ENCODE results near the gene OAS2.
"Not testable (repeated sequence)": the region's sequence is repeated elsewhere in the genome, so short reads cannot be mapped to it uniquely, and the experiment has no call there.

The OAS2 gene

DNA sequence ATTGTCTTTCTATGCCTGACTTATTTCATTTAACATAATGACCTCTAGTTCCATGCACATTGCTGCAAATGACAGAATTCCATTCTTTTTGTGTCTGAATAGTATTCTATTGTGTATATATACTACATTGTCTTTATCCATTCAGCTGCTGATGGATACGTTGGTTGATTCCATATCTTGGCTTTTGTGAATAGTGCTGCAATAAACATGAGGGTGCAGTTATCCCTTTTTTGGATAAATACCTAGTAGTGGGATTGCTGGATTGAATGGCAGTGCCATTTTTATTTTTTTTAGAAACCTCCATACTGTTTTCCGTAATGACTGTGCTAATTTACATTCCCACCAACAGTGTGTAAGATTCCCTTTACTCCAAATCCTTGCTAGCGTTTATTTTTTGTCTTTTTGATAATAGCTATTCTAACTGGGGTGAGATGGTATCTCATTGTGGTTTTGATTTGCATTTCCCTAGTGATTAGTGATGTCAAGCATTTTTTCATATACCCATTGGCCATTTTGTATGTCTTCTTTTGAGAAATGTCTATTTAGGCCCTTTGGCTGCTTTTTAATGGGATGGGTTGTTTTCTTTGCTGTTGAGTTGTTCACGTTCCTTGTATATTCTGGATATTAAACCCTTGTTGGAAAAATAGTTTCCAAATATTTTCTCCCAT lies 2.3 kb downstream of the OAS2 start:
- in situ Hi-C loops (cut with MboI; ENCODE audit: low sequenced_read_pairs), result no loop called here

DNA sequence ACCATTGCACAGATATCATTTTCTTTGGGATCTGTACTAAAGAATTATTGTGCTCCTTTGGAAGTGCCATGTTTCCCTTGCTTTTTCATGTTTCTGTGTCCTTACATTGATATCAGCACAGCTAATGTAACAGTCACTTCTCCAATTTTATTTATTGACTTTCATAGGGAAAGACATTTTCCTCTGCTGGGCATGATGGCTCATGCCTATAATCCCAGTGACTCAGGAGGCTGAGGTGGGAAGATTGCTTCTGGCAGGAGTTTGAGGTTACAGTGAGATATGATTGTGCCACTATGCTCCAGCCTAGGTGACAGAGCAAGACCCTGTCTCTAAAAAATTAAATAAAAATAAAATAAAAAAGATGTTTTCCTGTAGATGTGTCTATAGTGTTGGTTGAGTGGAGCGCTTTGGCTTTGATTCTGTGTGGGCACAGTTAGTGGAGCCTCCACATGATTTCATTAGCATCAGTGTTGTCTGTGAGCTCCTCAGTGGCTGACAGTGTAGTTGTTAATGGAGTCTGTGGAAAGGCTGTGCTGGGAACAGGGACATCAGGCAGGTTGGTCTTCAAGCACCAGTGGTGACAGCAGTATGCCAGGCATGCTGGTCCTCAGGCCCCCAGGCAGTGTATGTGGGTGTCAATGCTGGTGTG lies 7.4 kb downstream of the OAS2 start:
- in situ Hi-C loops (cut with MboI; ENCODE audit: low sequenced_read_pairs), result no loop called here

DNA sequence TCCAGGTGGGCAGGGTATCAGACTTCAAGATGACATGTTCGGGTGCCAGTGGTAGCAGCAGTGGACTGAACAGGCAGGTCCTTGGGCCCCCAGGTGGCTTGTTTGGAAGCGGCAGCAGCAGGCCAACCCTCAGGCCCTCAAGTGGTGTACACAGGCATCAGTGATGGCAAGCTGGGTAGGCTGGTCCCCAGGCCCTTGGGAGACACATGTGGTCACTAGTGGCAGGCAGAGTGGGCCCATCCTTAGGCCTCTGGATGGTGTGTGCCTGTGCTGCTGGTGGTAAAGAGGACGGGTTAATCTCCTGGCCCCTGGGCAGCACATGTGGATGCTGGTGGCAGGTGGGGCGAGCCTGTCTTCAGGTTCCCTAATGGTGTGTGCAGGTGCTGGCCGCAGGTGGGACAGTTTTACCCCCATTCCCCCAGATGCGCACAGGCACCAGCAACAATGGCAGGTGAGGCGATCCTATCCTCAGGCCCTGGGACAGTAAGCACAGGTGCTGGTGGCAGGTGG lies 8.0 kb downstream of the OAS2 start:
- in situ Hi-C loops (cut with MboI; ENCODE audit: low sequenced_read_pairs), result no loop called here

DNA sequence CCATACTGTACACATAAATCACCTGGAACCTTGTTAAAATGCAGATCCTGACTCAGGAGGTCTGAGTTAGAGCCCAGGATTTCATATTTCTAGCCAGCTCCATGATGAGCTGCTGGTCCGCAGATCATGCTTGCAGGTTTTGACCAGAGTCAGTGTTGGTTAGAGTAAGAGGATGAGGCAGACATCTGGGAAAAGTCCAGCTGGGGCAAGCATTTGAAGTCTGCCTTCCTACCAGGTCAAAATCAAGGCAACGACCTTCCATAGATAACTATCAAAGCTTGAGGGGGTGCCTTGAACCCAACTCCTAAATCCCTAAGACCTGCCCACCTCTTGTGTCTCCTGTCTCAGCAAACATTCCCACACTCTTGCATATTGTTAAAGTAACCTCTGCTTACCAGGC lies 9.2 kb downstream of the OAS2 start:
- in situ Hi-C loops (cut with MboI; ENCODE audit: low sequenced_read_pairs), result no loop called here

DNA sequence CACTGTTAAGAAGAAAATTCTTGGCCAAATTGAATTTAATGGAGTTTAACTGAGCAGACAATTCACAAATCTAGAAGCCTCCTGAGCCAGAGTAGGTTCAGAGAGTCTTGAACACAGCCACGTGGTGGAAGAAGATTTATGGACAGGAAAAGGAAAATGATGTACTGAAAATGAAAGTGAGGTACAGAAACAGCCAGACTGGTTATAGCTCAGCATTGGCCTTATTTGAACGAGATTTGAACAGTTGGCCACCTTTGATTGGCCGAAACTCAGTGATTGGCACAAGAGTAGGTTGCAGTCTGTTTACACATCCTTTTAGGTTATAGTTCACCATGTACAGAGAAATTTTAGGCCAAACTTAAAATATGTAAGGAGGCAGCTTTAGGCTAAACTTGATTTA lies 9.9 kb downstream of the OAS2 start:
- in situ Hi-C loops (cut with MboI; ENCODE audit: low sequenced_read_pairs), result no loop called here

DNA sequence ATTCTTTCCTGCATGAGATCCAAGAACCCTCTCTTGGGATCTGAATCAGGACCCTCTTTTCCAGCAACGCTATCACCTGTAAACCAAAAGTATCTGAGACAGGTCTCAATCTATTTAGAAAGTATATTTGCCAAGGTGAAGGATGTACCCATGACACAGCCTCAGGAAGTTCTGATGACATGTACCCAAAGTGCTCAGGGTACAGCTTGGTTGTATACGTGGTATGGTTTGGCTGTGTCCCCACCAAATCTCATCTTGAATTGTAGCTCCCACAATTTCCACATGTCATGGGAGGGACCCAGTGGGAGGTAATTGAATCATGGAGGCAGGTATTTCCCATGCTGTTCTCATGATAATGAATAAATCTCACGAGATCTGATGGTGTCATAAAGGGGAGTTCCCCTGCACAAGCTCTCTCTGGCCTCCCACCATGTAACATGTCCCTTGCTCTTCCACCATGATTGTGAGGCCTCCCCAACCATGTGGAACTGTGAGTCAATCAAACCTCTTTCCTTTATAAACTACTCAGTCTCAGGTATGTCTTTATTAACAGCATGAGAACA lies 10.6 kb downstream of the OAS2 start:
- in situ Hi-C loops (cut with MboI; ENCODE audit: low sequenced_read_pairs), result not testable (repeated sequence)

DNA sequence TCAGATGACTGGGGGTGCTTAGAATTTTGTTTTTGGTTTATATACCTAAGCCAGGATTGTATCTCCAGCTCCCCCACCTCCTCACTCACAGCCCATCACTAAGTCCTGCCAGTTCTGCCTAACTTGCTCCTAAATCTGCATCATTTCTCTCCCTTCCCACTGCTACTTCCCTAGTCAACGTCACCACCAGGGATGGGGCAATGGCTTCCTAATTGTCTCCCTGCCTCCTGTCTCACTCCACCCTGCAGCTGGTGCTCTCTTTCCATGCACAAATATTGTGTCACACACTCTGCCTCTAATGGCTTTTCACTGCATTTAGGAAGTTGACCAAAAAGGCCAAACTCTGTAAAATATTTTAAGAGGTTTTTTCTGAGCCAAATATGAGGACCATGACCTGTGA lies 11.5 kb downstream of the OAS2 start:
- in situ Hi-C loops (cut with MboI; ENCODE audit: low sequenced_read_pairs), result no loop called here

DNA sequence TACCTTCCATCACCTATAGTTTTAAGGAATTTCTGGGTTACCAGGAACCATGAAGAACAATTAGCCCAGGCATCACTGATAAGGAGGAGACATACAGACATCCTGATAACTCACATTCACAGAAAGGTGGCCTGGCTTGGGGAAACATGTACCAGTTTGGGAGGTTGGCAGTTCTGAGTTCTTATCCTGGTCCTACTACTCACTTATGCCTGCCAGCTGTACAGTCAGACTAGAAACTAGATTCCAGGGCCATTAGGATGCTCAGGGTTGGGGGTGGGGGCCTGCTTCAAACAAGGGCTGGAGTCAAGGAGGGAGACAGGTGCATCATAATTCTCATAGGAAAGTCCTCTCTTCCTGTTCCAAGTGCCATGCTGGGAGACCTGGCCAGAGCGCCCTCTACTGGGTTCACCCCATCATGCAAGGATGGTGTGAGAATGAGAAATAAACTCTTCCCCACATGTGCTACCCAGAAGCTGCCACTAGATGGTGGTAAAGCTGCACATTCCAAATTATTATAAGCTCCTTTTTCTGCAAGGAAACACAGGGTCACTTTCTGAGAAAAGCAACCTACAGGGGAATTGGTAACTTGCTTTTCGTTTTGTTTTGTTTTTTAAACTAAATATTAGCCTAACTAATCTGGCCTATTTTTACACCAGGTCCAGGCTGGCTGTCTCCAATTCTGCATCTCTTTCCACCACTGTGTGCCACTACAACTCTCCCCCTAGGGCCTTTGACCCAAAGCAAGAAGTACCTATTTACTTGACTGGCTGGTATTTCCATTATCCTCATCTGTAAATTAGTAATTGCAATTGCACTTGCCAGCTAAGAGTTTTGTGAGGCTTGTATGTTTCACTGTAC lies 14.5 kb downstream of the OAS2 start:
- in situ Hi-C loops (cut with MboI; ENCODE audit: low sequenced_read_pairs), result no loop called here

DNA sequence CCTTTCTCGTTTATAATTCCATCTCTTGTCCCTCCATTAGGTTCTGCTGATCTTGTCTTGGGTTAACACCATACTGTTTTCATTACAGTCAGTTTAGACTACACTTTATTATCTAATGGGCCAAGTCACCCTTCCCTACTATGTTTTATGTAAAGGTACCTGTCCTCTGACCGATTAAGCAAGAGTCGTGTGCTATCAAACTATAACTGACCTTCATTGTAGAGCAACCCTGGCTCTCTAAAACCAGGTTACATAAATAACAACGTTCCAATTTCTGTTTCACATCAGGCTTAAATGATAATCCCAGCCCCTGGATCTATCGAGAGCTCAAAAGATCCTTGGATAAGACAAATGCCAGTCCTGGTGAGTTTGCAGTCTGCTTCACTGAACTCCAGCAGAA lies 16.7 kb downstream of the OAS2 start:
- in situ Hi-C loops (cut with MboI; ENCODE audit: low sequenced_read_pairs), result no loop called here

DNA sequence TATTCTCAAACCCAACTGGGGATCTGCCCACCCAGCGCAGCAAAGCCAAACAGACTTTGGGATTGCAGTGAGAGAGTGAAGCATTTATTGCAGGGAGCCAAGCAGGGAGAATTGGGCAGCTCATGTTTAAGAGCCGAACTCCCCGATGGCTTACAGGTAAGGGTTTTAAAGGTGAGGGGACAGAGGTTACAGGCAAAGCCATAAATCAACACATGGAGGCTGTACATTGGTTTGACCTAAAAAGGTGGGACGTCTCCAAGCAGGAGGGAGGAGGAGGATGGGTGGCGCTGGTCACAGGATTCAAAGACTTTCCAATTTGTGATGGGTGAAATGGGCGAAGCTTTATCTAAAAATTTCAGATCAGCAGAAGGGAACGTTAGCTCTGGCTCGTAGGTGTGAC lies 18.2 kb downstream of the OAS2 start:
- in situ Hi-C loops (cut with MboI; ENCODE audit: low sequenced_read_pairs), result no loop called here

DNA sequence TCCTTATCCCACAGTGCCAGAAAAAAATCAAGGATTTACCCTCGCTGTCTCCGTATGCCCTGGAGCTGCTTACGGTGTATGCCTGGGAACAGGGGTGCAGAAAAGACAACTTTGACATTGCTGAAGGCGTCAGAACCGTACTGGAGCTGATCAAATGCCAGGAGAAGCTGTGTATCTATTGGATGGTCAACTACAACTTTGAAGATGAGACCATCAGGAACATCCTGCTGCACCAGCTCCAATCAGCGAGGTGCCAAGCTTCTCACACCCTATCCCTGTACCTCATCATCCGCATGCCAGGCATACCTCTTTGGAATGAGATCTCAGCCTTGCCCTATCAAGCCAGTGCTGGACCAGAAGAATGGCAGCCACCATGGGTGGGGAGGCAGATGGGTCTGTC lies 19.2 kb downstream of the OAS2 start:
- in situ Hi-C loops (cut with MboI; ENCODE audit: low sequenced_read_pairs), result no loop called here

DNA sequence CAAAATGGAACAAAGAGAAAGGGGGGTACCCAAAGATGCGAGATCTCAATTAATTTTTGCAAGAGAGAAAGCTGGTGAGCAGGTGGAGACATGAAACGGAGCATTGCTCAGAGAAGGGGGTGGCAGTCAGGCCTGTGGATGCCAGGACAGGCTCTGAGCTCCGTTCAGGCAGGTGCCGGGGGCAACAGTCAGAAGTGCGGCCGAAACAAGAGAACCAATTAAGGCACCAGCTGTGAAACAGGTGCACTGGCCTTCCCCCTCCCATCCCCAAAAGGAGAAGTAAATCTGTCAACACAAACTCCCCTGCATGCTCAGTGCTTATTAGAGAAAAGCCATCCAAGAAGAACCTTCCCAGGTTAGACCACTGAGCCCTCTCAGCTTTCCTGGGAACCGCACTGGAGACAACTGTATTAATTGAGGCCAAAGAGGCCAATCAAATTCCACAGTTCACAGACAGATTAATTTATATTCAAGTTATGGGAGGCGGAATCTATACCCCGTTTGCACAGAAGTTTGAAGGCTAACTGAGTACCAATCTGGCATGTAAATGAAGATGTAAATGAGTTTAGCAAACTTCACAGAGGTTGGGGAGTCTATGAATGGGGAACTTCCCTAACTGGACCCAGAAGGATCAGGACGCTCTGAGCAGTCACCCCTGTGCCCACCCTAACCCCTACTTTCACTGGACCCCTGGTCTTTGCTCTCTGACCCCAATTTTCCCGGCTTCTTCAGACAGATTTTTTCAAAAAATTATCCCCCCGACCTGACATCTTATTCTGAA lies 20.9 kb downstream of the OAS2 start:
- in situ Hi-C loops (cut with MboI; ENCODE audit: low sequenced_read_pairs), result no loop called here

DNA sequence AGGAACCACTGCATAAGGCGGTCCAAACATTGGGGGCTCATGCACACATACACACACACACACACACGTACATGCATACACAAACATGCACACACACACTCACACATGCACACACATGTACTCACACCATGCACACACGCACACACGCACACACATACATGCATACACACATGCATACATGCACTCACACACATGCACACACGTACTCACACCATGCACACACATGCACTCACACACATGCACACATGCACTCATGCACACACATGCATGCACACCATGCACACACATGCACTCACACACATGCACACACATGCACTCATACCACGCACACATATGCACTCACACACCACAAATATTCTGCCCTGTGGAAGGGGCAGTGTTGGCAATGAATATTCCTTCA lies 22.1 kb downstream of the OAS2 start:
- in situ Hi-C loops (cut with MboI; ENCODE audit: low sequenced_read_pairs), result no loop called here

DNA sequence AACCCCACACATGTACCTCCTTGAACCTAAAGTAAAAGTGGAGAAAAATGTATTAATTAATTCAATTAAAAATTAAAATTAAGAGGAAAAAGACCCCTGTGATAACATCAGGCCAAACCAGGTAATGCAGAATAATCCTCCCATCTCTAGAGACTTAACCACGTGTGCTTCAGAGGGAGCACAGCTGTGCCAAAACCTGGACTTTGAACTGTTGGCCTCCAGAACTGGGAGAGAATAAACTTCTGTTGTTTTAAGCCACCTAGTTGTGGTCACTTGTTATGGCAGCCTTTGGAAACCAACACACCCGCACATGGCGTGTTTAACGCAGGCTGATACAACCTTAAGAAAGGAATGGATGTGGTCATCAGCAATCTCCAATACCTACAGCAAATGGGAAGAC lies 23.8 kb downstream of the OAS2 start:
- in situ Hi-C loops (cut with MboI; ENCODE audit: low sequenced_read_pairs), result no loop called here

DNA sequence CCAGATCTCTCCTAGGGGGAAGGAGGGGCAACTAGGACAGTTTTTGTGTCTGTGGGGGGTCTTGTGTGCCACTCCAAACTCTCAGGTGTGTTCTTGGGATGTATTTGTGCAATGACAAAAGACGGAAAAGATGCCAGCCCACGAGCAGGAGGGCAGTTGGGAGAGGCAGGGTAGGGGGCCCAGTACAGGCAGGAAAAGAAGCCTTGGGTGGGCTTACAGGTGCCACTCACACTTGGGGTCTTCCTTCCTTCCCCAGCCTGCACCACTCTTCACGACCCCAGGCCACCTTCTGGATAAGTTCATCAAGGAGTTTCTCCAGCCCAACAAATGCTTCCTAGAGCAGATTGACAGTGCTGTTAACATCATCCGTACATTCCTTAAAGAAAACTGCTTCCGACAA lies 24.4 kb downstream of the OAS2 start:
- in situ Hi-C loops (cut with MboI; ENCODE audit: low sequenced_read_pairs), result no loop called here

DNA sequence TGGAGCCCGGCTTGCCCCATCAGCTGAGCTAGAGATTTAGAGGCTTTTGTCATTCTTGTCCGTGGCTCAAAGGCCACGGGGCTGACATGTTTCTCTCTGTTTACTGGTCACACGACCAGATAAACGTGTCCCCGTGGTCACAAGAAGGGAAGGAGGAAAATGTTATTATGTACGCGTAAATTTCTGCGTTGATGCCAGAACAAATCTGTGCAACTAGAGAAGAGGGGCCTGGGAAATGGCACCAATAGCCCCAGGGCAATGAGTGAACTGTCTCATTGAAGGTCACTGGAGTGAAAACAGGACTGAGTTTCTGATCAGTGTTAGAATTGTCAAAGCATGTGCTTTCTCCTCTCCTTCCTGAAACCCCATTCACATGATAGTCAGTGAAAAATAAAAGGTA lies 25.3 kb downstream of the OAS2 start:
- in situ Hi-C loops (cut with MboI; ENCODE audit: low sequenced_read_pairs), result no loop called here

DNA sequence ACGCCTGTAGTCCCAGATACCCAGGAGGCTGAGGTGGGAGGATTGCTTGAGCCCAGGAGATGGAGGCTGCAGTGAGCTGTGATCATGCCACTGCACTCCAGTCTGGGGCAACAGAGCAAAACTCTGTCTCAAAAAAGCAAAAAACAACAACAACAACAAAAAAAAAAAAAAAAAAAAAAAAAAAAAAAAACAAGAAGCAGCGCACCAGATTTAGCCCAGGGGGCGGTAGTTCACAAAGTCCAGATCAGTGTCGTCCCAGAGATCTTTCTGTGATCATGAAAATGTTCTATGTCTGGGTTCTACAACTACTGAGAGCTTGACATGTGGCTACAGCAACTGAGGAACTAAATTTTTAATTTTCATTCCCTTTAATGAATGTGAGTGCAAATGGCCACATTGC lies 27.4 kb downstream of the OAS2 start:
- in situ Hi-C loops (cut with MboI; ENCODE audit: low sequenced_read_pairs), result no loop called here

DNA sequence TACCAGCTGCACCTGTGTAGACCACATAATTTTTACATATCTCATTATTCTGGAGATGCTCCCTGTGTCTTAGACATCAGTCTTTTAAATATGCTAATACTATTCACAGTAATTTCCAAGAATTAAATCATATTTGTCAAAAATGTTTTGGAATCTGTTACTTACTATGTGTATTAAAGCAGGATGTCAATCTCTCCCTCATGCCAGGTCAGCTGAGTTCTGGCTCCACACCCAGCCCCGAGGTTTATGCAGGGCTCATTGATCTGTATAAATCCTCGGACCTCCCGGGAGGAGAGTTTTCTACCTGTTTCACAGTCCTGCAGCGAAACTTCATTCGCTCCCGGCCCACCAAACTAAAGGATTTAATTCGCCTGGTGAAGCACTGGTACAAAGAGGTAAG lies 27.9 kb downstream of the OAS2 start:
- in situ Hi-C loops (cut with MboI; ENCODE audit: low sequenced_read_pairs), result no loop called here

DNA sequence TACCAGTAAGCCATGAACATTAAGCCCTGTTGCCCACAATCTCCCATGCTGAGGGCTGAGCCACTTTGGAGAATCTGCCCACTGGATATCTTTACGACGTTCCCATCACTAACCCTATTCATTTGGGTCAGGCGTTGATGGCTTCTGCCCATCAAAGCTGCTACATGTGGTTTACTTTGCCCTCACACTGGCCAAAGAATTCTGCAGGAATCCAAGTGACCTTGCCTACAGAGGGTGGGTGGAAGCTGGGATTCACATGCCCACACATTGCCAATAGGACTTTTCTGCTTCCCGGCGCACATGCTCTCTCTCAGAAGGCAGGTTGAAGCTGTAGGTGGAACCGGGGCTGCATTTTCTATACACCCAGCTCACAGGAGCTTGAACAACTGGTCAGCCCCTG lies 28.3 kb downstream of the OAS2 start:
- in situ Hi-C loops (cut with MboI; ENCODE audit: low sequenced_read_pairs), result no loop called here

DNA sequence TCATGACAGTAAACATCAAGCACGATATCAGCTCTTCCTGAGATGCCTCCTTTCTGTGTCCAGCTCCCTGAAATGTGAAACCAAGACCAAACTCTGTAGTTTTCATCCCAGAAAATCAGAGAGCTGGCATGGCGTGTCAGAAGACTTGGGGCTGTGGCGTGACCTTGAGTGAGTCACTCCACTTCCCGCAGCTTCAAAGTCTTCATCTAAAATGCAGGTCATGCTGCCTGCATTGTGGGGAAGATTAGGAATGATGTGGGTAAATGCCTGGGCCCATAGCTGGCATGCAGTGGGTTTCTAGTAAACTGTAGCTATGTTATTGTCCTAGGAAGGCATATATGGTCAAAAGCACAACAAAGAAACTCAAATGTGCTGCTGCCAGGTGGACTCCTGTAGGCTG lies 28.8 kb downstream of the OAS2 start:
- in situ Hi-C loops (cut with MboI; ENCODE audit: low sequenced_read_pairs), result no loop called here

DNA sequence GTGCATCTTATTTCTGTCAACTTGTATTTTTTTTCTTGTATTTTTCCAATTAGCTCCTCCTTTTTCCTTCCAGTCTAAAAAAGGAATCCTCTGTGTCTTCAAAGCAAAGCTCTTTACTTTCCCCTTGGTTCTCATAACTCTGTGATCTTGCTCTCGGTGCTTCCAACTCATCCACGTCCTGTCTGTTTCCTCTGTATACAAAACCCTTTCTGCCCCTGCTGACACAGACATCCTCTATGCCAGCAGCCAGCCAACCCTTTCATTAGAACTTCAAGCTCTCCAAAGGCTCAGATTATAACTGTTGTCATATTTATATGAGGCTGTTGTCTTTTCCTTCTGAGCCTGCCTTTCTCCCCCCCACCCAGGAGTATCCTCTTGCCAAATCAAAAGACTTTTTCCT lies 32.4 kb downstream of the OAS2 start:
- in situ Hi-C loops (cut with MboI; ENCODE audit: low sequenced_read_pairs), result no loop called here
